GM12878 (cell line): Measurements from ENCODE around the gene RRAGD.

Source experiments
- EZH2 ChIP-seq: IDR thresholded peaks from 2 replicates; pipeline ENCODE4 v1.6.1; 2012; ENCODE audit warnings: low read depth, mild to moderate bottlenecking, control low read depth, inconsistent platforms, low read length, borderline replicate concordance; ENCODE audit not compliant: control insufficient read depth
- IRF3 ChIP-seq: fragments of 450-650 bp; IDR thresholded peaks from 2 replicates; pipeline ENCODE4 v1.6.1; 2014; ENCODE audit warnings: mild to moderate bottlenecking
- MTA3 ChIP-seq: IDR thresholded peaks from 2 replicates; pipeline ENCODE4 v1.6.1; 2012; ENCODE audit warnings: low read length, inconsistent platforms, borderline replicate concordance
- PBX3 ChIP-seq: IDR thresholded peaks from 2 replicates; pipeline ENCODE4 v1.6.1; 2011; ENCODE audit warnings: mild to moderate bottlenecking, low read depth, low read length, moderate library complexity; ENCODE audit not compliant: insufficient replicate concordance
- POLR2A ChIP-seq: IDR thresholded peaks from 2 replicates; pipeline ENCODE4 v1.6.1; 2011; ENCODE audit warnings: low read depth, mild to moderate bottlenecking, low read length
- POLR2AphosphoS5 ChIP-seq: IDR thresholded peaks from 2 replicates; pipeline ENCODE4 v1.6.1; 2011; ENCODE audit warnings: mild to moderate bottlenecking, low read length, inconsistent platforms
- TCF12 ChIP-seq: IDR thresholded peaks from 2 replicates; pipeline ENCODE4 v1.6.1; 2011; ENCODE audit warnings: low read depth, mild to moderate bottlenecking, low read length
- ZNF24 ChIP-seq: fragments of 450-650 bp; IDR thresholded peaks from 2 replicates; pipeline ENCODE4 v1.6.1; 2017; ENCODE audit warnings: antibody characterized with exemption, mild to moderate bottlenecking
- TF ChIP-seq, protein P1 (sequence below): IDR thresholded peaks from 2 replicates; pipeline ENCODE4 v1.6.1; 2012; ENCODE audit warnings: low read depth, low read length, improper control_type of control experiment
- TF ChIP-seq, protein P2 (sequence below), 3 experiments: IDR thresholded peaks in 2 of 3; conservative IDR thresholded peaks in 1 of 3; 2 replicates each; pipeline ENCODE4 v1.5.1; 2011; ENCODE audit warnings: low read depth in 3 of 3, low read length in 3 of 3, mild to moderate bottlenecking in 3 of 3, control low read depth in 2 of 3, moderate library complexity in 2 of 3, inconsistent platforms in 1 of 3, mixed read lengths in 1 of 3; ENCODE audit not compliant: control insufficient read depth in 2 of 3, insufficient read depth in 1 of 3; ENCODE audit errors: extremely low read depth in 1 of 3
- TF ChIP-seq, protein P3 (sequence below): IDR thresholded peaks from 2 replicates; pipeline ENCODE4 v1.6.1; 2012; ENCODE audit warnings: low read depth, low read length, improper control_type of control experiment

GRCh38 chr6:89410231-89410761 lies 1.8 kb downstream of the RRAGD start:
- TF ChIP-seq, protein P1, sequence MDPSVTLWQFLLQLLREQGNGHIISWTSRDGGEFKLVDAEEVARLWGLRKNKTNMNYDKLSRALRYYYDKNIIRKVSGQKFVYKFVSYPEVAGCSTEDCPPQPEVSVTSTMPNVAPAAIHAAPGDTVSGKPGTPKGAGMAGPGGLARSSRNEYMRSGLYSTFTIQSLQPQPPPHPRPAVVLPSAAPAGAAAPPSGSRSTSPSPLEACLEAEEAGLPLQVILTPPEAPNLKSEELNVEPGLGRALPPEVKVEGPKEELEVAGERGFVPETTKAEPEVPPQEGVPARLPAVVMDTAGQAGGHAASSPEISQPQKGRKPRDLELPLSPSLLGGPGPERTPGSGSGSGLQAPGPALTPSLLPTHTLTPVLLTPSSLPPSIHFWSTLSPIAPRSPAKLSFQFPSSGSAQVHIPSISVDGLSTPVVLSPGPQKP: no peak
- TF ChIP-seq TCF12 (no peak), POLR2A (no peak), IRF3 (no peak), MTA3 (no peak), POLR2AphosphoS5 (no peak), PBX3 (no peak), EZH2 (no peak), ZNF24 (0 out of 2 replicates have a peak, but pooled peaks have one; percentile 28)
- TF ChIP-seq, protein P2, sequence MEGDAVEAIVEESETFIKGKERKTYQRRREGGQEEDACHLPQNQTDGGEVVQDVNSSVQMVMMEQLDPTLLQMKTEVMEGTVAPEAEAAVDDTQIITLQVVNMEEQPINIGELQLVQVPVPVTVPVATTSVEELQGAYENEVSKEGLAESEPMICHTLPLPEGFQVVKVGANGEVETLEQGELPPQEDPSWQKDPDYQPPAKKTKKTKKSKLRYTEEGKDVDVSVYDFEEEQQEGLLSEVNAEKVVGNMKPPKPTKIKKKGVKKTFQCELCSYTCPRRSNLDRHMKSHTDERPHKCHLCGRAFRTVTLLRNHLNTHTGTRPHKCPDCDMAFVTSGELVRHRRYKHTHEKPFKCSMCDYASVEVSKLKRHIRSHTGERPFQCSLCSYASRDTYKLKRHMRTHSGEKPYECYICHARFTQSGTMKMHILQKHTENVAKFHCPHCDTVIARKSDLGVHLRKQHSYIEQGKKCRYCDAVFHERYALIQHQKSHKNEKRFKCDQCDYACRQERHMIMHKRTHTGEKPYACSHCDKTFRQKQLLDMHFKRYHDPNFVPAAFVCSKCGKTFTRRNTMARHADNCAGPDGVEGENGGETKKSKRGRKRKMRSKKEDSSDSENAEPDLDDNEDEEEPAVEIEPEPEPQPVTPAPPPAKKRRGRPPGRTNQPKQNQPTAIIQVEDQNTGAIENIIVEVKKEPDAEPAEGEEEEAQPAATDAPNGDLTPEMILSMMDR (IDR thresholded peaks at IDR 0.05 in 2 of 3, conservative IDR thresholded peaks at IDR 0.05 in 1 of 3; ENCODE audit: control insufficient read depth in 2 of 3, extremely low read depth in 1 of 3, insufficient read depth in 1 of 3, low read depth in 3 of 3, low read length in 3 of 3): no peak
- TF ChIP-seq, protein P3, sequence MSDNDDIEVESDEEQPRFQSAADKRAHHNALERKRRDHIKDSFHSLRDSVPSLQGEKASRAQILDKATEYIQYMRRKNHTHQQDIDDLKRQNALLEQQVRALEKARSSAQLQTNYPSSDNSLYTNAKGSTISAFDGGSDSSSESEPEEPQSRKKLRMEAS: no peak
